Epithelial cell of esophagus (primary cell): ENCODE data around the gene TRMT44.

Experiments used
- DNase-seq: peaks from one replicate; pipeline ENCODE4 v3.0.0; 2010; ENCODE audit warnings: low read depth
- H3K4me3 ChIP-seq: 2 replicates; pipeline ENCODE4 v1.5.1; 2011; ENCODE audit warnings: mild to moderate bottlenecking, low read length, control low read depth
- TF ChIP-seq, protein P1 (sequence below): IDR thresholded peaks from 2 replicates; pipeline ENCODE4 v1.5.1; 2011; ENCODE audit warnings: low read depth, mild to moderate bottlenecking, low read length, control low read depth, inconsistent platforms; ENCODE audit not compliant: insufficient read depth; ENCODE audit errors: missing control alignments

The TRMT44 gene

DNA sequence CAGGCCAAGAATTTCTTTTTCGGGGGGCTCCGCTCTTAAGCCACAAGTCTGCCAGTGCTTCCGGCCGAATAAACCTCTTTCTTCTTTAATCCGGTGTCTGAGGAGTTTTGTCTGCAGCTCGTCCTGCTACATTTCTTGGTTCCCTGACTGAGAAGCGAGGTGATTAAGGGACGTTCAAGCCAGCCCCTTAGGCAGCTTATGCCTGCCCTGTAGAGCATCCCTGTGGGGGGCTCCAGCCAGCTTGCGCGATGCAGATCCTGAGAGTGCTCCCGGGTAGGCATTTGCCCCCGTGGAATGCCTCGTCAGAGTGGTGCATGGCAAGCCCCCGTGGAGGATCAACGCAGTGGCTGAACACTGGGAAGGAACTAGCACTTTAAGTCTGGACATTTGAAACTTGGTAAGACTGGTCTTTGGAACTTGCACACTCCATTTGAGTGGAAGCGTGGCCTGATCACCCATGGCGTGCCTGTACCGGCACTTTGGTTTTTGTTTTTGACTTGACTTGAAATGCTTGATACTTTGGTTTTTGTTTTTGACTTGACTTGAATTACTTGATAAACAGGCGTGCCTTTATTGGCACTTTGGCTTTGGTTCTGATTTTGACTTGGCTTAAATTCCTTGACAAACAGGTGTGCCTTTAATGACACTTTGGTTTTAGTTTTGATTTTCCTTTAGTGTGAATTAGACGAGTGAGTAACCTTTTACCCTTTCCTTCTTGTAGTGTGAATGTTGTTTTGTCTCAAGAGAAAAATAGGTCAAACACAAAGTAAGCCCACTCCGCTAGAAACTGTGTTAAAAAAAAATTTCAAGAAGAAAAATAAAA lies 6.1 kb upstream of the TRMT44 start:
- H3K4me3 ChIP-seq: no peak overlapping the region
- peak; percentile 27 for DNase-seq
- TF ChIP-seq, protein P1, sequence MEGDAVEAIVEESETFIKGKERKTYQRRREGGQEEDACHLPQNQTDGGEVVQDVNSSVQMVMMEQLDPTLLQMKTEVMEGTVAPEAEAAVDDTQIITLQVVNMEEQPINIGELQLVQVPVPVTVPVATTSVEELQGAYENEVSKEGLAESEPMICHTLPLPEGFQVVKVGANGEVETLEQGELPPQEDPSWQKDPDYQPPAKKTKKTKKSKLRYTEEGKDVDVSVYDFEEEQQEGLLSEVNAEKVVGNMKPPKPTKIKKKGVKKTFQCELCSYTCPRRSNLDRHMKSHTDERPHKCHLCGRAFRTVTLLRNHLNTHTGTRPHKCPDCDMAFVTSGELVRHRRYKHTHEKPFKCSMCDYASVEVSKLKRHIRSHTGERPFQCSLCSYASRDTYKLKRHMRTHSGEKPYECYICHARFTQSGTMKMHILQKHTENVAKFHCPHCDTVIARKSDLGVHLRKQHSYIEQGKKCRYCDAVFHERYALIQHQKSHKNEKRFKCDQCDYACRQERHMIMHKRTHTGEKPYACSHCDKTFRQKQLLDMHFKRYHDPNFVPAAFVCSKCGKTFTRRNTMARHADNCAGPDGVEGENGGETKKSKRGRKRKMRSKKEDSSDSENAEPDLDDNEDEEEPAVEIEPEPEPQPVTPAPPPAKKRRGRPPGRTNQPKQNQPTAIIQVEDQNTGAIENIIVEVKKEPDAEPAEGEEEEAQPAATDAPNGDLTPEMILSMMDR: no peak

DNA sequence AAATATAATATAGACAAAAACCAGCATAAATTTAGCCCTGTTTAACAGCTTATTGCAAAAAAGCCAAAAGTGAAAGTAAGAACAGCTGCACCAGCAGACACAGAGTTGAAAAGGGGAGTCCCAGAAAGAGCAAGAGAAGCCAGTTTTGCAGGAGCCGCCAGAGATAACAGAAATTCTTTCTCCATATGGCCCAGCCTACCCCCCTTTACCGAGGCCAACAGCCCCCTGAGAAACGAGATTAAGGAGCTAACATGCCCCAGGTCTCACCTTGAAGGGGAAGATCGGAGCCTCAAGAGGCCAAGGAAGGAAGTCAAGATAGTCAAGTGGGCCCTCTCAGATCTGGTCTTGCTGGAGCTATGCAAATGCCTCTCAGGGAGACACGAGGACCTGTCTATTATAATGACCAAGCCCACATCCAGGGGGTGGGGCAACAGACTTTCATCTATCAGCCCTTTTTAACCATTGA lies 4.9 kb upstream of the TRMT44 start:
- TF ChIP-seq, protein P1: no peak
- DNase-seq: peak; percentile 7
- H3K4me3 ChIP-seq: peak overlapping the region; percentile 39

DNA sequence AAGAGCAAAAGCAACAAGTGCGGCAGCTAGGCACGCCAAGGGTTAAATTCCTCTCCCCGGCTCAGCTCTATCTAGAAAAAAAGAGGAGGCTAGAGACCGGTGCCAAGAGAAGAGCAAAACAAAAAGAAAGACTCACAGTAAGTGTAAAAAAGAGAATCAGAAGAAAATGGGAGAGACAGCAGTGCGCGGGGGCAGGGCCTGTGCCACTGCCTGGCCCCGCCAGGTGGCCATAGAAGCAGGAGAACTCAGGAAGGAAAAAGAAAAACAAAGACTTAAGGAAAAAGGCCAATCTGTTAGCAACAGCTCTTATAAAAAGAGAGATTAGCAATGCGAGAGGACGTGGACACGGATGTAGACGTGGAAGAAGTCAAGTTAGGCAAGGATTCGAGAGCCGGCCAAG lies 3.3 kb upstream of the TRMT44 start:
- DNase-seq: peak; percentile 7
- H3K4me3 ChIP-seq: peak overlapping the region; percentile 19
- TF ChIP-seq, protein P1: peak; percentile 22

DNA sequence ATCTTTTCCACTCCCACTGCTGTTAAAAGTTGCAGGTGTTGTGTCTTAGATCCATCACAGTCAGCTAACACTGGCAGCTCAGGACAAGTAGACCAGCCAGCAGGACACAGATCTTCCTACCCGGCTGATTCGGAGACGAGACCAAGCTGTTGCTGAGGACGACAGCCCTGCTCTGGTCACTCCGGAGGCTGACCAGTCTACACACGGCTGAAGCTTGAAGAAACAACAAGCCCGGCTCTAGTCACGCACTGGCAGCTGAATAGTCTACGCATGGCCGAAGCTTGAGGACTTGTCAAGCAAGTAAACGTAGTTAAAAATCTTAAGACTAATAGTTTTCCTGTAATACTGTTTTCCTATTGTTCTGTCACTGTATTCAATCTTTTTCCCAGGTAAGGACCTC lies 1.8 kb upstream of the TRMT44 start:
- no peak overlapping the region for H3K4me3 ChIP-seq
- TF ChIP-seq, protein P1: no peak
- no peak for DNase-seq

DNA sequence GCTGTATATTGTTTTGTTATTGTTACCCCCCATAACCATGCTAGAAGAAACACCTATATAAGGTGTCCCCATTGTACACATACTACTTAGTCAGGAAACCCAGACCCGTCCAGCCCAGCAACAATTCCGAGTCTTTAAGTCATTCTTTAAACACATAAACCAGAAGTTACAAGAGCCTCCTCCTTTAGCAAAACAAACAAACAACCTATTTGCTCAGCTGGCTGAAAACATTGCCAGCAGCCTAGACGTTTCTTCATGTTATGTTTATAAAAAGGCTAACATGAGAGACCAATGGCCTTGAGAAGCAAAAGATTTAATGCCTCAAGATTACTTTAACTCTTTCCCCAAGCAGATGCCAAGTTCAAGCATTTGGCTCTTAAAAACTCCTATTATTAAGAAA lies 1.4 kb upstream of the TRMT44 start:
- peak; percentile 27 for DNase-seq
- peak overlapping the region; percentile 90 for H3K4me3 ChIP-seq
- TF ChIP-seq, protein P1: no peak

DNA sequence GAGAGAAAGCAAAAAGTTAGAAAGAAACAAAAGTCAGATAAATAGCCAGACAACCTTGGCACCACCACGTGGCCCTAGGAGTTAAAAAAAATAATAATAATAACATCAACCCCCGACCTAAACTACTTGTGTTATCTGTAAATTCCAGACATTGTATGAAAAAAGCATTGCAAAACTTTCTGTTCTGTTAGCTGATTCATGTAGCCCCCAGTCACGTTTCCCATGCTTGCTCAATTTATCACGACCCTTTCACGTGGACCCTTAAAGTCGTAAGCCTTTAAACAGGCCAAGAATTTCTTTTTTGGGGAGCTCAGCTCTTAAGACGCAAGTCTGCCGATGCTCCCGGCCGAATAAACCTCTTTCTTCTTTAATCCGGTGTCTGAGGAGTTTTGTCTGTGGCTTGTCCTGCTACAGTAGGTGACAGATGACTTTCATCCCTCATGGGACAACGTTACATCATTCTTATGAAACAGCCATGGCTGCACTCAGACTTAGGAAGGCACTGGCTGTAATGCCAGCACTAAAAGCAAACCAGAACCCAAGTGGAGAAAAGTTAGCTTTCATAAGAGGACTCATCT lies 574 bp upstream of the TRMT44 start:
- DNase-seq: no peak
- H3K4me3 ChIP-seq: peak overlapping the region; percentile 90
- TF ChIP-seq, protein P1: no peak

DNA sequence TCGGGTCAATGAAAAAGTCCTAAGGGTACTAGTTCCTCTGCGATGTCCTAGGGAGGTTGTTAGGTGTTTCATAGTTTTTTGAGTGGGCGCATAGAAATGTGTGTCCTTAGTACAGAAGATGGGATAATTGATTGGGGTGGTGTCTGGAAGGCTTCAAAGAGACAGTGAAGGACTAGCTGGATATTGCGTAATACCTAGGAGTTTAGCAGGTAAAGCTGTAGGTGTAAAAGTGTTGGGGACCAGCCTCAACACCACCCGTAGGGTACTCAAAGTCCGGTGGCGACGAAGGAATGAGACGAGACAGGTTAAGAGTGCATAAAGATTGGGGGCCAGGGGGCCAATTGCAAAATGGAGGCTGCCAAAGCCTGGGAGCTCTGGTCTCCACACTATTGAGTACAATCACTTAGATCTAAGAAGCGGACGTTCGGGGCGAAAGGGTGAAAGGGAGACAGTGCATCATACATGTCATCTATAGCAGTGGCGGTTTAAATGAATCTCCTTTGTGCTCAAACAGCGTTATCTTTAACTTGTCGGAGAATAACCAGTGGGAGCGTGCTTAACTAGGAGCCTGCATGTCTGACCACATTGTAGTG lies 1.0 kb downstream of the TRMT44 start:
- DNase-seq: peak; percentile 15
- peak overlapping the region; percentile 90 for H3K4me3 ChIP-seq
- TF ChIP-seq, protein P1: no peak
